ENCODE results near the gene SIGLEC9. TPM values are rescaled to one million over a fixed set of nuclear protein-coding genes. Genes with fewer than 3 reads are reported as not detected.
A peak's percentile ranks its signal among the peaks of the same experiment; 100 is the strongest.

SIGLEC9 gene
- total RNA-seq, 1 experiment from 2014 or later: not detected

DNA sequence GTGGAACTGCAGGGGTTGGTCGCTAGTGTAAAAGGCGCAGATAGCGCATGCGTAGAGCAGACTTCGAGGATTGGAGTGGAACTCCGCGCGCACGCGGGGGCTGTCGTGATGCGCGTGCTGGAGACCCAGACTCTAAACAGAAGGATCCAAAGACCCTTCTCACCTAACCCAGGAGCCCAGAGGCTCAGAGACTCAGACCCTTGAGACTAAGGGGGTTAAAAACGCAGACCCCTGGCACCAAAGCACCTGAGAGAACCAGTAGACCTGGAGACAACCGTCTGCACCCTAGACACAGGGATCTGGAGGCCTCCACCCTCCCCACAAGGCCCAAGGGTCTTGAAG lies 15.9 kb upstream of the SIGLEC9 start:
- POLR2A ChIA-PET: no interaction called here
- DNase-seq (ENCODE audit: low read depth, low spot score) (no peak), ATAC-seq (peak; percentile 9)
- no peaks in the 10 kb centered on the region for H4K20me1 ChIP-seq (ENCODE audit: insufficient read depth)
- no peak overlapping the region for H3K27ac ChIP-seq (ENCODE audit: low read depth, low read length)
- peaks cover 0 to 6% of the 10 kb centered on the region in 2 experiments; a peak in 2 of 4 replicates for H3K36me3 ChIP-seq (ENCODE audit: control insufficient read depth in 1 of 2, insufficient read depth in 2 of 2, low read length in 2 of 2)
- no TSS peak for BruUV-seq (replicated peaks)
- peak overlapping the region; percentile 93 to 95 for H3K4me3 ChIP-seq (replicated peaks in 1 of 2; ENCODE audit: low read depth in 1 of 2, low read length in 2 of 2)
- peak overlapping the region; percentile 70 for H3K9ac ChIP-seq (ENCODE audit: low read length)
- H3K4me2 ChIP-seq (ENCODE audit: low read length): peak overlapping the region; percentile 97
- H3K9me3 ChIP-seq (ENCODE audit: control insufficient read depth in 1 of 2, insufficient read depth in 1 of 2, low read depth in 1 of 2, low read length in 2 of 2): no peaks in the 10 kb centered on the region
- TF ChIP-seq, protein P1, sequence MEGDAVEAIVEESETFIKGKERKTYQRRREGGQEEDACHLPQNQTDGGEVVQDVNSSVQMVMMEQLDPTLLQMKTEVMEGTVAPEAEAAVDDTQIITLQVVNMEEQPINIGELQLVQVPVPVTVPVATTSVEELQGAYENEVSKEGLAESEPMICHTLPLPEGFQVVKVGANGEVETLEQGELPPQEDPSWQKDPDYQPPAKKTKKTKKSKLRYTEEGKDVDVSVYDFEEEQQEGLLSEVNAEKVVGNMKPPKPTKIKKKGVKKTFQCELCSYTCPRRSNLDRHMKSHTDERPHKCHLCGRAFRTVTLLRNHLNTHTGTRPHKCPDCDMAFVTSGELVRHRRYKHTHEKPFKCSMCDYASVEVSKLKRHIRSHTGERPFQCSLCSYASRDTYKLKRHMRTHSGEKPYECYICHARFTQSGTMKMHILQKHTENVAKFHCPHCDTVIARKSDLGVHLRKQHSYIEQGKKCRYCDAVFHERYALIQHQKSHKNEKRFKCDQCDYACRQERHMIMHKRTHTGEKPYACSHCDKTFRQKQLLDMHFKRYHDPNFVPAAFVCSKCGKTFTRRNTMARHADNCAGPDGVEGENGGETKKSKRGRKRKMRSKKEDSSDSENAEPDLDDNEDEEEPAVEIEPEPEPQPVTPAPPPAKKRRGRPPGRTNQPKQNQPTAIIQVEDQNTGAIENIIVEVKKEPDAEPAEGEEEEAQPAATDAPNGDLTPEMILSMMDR (IDR thresholded peaks at IDR 0.05 in 2 of 3, conservative IDR thresholded peaks at IDR 0.05 in 1 of 3; ENCODE audit: borderline replicate concordance in 1 of 3, insufficient read depth in 1 of 3, low read depth in 2 of 3, low read length in 2 of 3): no peak
- TF ChIP-seq, protein P2, sequence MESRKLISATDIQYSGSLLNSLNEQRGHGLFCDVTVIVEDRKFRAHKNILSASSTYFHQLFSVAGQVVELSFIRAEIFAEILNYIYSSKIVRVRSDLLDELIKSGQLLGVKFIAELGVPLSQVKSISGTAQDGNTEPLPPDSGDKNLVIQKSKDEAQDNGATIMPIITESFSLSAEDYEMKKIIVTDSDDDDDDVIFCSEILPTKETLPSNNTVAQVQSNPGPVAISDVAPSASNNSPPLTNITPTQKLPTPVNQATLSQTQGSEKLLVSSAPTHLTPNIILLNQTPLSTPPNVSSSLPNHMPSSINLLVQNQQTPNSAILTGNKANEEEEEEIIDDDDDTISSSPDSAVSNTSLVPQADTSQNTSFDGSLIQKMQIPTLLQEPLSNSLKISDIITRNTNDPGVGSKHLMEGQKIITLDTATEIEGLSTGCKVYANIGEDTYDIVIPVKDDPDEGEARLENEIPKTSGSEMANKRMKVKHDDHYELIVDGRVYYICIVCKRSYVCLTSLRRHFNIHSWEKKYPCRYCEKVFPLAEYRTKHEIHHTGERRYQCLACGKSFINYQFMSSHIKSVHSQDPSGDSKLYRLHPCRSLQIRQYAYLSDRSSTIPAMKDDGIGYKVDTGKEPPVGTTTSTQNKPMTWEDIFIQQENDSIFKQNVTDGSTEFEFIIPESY (IDR thresholded peaks at IDR 0.05; ENCODE audit: extremely low read depth, insufficient replicate concordance, low read length): no peak
- TF ChIP-seq, protein P3, sequence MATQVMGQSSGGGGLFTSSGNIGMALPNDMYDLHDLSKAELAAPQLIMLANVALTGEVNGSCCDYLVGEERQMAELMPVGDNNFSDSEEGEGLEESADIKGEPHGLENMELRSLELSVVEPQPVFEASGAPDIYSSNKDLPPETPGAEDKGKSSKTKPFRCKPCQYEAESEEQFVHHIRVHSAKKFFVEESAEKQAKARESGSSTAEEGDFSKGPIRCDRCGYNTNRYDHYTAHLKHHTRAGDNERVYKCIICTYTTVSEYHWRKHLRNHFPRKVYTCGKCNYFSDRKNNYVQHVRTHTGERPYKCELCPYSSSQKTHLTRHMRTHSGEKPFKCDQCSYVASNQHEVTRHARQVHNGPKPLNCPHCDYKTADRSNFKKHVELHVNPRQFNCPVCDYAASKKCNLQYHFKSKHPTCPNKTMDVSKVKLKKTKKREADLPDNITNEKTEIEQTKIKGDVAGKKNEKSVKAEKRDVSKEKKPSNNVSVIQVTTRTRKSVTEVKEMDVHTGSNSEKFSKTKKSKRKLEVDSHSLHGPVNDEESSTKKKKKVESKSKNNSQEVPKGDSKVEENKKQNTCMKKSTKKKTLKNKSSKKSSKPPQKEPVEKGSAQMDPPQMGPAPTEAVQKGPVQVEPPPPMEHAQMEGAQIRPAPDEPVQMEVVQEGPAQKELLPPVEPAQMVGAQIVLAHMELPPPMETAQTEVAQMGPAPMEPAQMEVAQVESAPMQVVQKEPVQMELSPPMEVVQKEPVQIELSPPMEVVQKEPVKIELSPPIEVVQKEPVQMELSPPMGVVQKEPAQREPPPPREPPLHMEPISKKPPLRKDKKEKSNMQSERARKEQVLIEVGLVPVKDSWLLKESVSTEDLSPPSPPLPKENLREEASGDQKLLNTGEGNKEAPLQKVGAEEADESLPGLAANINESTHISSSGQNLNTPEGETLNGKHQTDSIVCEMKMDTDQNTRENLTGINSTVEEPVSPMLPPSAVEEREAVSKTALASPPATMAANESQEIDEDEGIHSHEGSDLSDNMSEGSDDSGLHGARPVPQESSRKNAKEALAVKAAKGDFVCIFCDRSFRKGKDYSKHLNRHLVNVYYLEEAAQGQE (IDR thresholded peaks at IDR 0.05; ENCODE audit: low read depth): no peak
- no peak for TF ChIP-seq FOSL1 (IDR thresholded peaks at IDR 0.05; ENCODE audit: low read depth)
- no peak for TF ChIP-seq ZFX (IDR thresholded peaks at IDR 0.05)
- no peak for TF ChIP-seq CEBPB (IDR thresholded peaks at IDR 0.05; ENCODE audit: low read depth)
- TF ChIP-seq EZH2phosphoT487 (IDR thresholded peaks at IDR 0.05; ENCODE audit: borderline replicate concordance): no peak
- TF ChIP-seq ZNF274 (IDR thresholded peaks at IDR 0.05; ENCODE audit: low read depth, low read length): no peak
- TF ChIP-seq, protein P4, sequence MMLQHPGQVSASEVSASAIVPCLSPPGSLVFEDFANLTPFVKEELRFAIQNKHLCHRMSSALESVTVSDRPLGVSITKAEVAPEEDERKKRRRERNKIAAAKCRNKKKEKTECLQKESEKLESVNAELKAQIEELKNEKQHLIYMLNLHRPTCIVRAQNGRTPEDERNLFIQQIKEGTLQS (IDR thresholded peaks at IDR 0.05): no peak
- no peaks in the 10 kb centered on the region for H3K9me2 ChIP-seq (ENCODE audit: insufficient read depth)
- CTCF ChIA-PET: no interaction called here
- H3K79me2 ChIP-seq (ENCODE audit: insufficient read depth, low read length): peaks cover 34% of the 10 kb centered on the region
- intact Hi-C loops (cut with micrococcal nuclease): no loop called here
- H3K4me1 ChIP-seq (ENCODE audit: control insufficient read depth in 1 of 2, insufficient read depth in 2 of 2, low read length in 2 of 2): peaks cover 19 to 37% of the 10 kb centered on the region in 2 experiments
- no peaks in the 10 kb centered on the region; the same call in 1 of the 2 replicates for H3K27me3 ChIP-seq (ENCODE audit: insufficient read depth, low read length)
- RAD21 ChIA-PET (ENCODE audit: low non-redundant PET in 1 of 2, low total read pairs in 2 of 2, uncharacterized antibody in 2 of 2, unreplicated experiment in 2 of 2): no interaction called here
- H2AFZ ChIP-seq (ENCODE audit: low read depth, low read length, poor library complexity, severe bottlenecking): peak overlapping the region; percentile 91

Measured in HCT116 (cell line).